GM13976 (cell line): ENCODE data around the gene ABCB6.
A peak's percentile ranks its signal among the peaks of the same experiment; 100 is the strongest.
"Not testable (repeated sequence)": the region's sequence is repeated elsewhere in the genome, so short reads cannot be mapped to it uniquely, and the experiment has no call there.

ENCODE experiments used
- DNase-seq: peaks from one replicate; pipeline ENCODE4 v3.0.0; 2012; ENCODE audit warnings: low spot score
- in situ Hi-C: fragments of 300-500 bp; cut with MboI; formaldehyde crosslinking; loops from one replicate; pipeline ENCODE4 v1.12.0; 2022; ENCODE audit warnings: low sequenced_read_pairs, mixed read lengths, inconsistent platforms; ENCODE audit not compliant: unreplicated experiment
- TF ChIP-seq, protein P1 (sequence below): IDR thresholded peaks from 2 replicates; pipeline ENCODE4 v1.5.1; 2012; ENCODE audit warnings: borderline replicate concordance, mild to moderate bottlenecking; ENCODE audit not compliant: insufficient read depth; ENCODE audit errors: extremely low read depth, missing control alignments, control extremely low read depth

ABCB6 gene

DNA sequence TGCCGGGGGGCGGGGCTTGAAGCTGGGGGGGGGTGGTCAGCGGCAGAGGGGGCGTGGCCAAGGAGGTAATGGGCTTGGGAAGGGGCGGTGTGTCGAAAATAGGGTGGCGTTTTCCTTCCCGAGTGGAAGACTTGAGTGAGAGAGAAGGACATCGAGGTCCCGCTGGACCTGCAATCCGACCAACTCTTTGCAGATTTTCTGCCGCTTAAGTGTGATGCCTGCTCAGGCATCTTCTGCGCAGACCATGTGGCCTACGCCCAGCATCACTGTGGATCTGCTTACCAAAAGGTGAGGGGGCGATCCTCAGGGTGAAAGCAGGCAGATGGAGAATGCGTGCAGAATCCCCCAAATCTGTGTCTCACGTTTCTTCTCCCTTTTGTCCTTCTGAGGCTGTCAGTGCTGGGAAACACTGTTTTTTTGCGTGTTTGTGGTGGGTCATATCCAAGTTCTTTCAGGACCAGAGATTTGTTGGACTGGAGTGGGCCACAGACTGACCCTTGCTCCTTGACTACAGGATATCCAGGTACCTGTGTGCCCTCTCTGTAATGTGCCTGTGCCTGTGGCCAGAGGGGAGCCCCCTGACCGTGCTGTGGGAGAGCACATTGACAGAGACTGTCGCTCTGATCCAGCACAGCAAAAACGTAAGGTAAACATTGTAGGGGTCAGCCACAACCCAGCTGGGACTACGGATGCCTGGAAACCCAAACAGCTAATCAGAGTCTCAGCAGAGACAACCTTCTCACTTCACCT lies 11.4 kb downstream of the ABCB6 start:
- in situ Hi-C loops, result no loop called here
- no peak for DNase-seq
- TF ChIP-seq, protein P1, sequence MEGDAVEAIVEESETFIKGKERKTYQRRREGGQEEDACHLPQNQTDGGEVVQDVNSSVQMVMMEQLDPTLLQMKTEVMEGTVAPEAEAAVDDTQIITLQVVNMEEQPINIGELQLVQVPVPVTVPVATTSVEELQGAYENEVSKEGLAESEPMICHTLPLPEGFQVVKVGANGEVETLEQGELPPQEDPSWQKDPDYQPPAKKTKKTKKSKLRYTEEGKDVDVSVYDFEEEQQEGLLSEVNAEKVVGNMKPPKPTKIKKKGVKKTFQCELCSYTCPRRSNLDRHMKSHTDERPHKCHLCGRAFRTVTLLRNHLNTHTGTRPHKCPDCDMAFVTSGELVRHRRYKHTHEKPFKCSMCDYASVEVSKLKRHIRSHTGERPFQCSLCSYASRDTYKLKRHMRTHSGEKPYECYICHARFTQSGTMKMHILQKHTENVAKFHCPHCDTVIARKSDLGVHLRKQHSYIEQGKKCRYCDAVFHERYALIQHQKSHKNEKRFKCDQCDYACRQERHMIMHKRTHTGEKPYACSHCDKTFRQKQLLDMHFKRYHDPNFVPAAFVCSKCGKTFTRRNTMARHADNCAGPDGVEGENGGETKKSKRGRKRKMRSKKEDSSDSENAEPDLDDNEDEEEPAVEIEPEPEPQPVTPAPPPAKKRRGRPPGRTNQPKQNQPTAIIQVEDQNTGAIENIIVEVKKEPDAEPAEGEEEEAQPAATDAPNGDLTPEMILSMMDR, result no peak

DNA sequence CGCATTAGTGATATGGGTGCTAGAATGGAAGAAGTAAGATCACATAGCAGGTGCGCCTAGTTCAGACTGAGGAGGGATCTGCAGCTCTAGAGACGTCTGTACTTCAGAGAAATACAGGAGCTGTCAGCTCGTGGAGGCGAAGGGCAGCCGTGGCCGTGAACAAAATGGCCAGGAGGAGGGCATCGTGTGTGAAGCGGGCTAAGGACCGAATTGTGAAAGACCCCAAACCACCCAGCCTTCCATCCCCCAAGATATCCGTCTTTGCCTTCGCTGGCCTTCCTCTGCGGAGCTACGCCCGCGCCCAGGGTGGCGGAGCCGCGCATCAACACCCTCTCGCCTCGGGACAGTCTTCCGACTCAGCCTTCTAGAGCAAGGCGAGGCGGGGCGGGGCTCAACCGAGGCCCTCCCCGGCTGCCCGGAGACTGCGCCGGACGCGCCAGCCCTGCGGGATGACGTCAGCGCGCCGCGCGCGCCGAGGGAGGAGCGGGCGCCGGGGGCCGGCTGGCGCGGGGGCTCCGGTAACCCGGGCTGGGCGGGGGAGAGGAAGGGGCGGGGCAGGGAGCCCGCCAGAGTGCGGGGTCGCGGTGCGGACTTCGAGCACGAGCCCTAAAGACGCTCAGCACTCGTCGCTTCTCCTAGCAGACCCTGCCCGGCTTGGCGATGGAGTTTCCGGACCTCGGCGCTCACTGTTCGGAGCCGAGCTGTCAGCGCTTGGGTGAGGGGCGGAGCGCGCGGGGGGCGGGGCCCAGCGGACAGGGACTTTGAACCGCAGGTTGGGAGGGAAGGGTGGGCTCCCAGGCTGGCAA lies 12.2 kb downstream of the ABCB6 start, which contains the start of gene ZFAND2B:
TSS of gene ZFAND2B (plus strand) at position 455 of the 806 bp plus-strand sequence. CDS start at position 661, 206 bp downstream.
- TF ChIP-seq, protein P1, result no peak
- DNase-seq, result peak; percentile 100
- in situ Hi-C loops, result no loop called here

DNA sequence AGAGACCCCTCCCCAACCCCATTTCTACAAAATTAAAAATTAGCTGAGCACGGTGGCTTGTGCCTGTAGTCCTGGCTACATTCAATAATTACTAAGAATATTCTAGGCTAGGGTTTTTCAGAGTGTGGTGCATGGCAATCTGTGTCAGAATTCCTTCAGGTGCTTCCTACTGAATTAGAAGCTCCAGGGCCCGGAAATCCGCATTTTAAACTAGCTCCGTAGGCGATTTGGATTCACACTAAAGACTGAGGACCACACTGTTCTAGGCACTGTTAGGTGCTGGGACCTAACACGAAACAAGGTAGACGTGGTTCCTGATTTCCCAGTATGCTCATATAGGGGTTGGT lies 12.8 kb downstream of the ABCB6 start:
- TF ChIP-seq, protein P1, result no peak
- no peak for DNase-seq
- in situ Hi-C loops, result no loop called here

DNA sequence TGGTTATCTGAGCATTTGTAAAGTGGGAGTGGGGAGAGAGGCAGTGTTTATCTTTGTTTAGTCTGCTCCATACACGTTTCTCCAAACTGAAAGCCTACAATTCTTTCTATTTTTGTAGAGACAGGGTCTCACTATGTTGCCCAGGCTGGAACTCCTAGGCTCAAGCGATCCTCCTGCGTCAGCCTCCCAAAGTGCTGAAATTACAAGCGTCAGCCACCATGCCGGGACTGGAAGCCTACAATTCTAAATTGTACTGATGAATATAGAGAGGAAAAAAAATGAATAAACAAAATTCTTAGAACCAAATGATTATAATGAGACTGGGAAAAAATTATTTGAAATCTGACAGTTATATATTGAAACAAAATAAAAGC lies 13.6 kb downstream of the ABCB6 start:
- TF ChIP-seq, protein P1, result no peak
- in situ Hi-C loops, result no loop called here
- DNase-seq, result no peak

DNA sequence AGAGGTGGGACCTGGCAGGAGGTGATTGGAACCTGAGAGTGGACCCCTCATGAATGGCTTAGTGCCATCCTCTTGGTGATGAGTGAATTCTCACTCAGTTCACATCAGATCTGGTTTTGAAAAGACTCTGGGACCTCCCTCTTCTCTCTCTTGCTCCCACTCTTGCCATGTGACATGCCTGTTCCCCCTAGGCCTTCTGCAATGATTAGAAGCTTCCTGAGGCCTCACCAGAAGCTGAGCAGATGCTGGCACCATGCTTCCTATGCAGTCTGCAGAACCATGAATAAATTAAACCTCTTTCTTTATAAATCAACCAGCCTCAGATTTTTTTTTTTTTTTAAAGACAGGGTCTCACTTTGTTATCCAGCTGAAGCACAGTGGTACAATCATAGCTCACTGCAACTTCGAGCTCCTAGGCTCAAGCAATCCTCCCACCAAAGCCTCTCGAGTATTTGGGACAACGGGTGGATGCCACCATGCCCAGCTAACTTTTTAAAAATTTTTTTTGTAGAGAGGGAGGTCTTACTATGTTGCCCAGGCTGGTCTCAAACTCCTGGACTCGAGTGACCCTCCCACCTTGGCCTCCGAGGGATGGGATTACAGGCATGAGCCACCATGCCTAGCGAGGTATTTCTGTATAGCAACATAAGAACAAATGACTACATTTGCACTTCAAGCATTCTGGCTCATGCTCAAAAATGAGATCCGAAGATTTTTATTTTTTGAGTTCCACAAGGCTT lies 14.2 kb downstream of the ABCB6 start:
- TF ChIP-seq, protein P1, result no peak
- in situ Hi-C loops, result no loop called here
- no peak for DNase-seq

DNA sequence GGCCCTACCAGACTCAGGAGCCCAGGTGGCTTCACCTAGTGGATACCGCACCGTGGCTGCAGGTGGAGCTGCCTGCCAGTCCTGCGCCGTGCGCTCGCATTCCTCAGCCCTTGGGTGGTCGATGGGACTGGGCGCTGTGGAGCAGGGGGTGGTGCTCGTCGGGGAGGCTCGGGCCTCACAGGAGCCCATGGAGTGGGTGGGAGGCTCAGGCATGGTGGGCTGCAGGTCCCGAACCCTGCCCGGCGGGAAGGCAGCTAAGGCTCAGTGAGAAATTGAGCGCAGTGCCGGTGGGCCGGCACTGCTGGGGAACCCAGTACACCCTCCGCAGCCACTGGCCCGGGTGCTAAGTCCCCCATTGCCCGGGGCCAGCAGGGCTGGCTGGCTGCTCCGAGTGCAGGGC lies 17.4 kb downstream of the ABCB6 start:
- DNase-seq, in situ Hi-C loops: not testable (repeated sequence)

DNA sequence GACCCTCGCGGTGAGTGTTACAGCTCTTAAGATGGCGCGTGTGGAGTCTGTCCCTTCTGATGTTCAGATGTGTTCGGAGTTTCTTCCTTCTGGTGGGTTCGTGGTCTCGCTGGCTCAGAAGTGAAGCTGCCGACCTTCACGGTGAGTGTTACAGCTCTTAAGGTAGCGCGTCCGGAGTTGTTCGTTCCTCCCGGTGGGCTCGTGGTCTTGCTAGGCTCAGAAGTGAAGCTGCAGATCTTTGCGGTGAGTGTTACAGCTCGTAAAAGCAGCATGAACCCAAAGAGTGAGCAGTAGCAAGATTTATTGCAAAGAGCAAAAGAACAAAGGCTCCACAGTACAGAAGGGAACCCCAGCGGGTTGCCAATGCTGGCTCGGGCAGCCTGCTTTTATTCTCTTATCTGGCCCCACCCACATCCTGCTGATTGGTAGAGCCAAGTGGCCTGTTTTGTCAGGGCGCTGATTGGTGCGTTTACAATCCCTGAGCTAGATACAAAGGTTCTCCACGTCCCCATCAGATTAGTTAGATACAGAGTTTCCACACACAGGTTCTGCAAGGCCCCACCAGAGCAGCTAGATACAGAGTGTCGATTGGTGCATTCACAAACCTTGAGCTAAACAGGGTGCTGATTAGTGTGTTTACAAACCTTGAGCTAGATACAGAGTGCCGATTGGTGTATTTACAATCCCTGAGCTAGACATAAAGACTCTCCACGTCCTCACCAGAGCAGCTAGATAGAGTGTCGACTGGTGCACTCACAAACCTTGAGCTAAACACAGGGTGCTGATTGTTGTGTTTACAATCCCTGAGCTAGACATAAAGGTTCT lies 18.0 kb downstream of the ABCB6 start:
- in situ Hi-C loops, DNase-seq: not testable (repeated sequence)
